ENCODE results near the gene CDC26. TPM values are rescaled to one million over a fixed set of nuclear protein-coding genes. Genes with fewer than 3 reads are reported as not detected.
A peak's percentile ranks its signal among the peaks of the same experiment; 100 is the strongest.

Gene CDC26
- total and polyA plus RNA-seq, 2 experiments from 2014 or later = 39.8 to 77.2 TPM

GRCh38 chr9:113307396-113307975 lies 32.1 kb upstream of the CDC26 start:
- H3K27me3 ChIP-seq = no peaks in the 10 kb centered on the region
- no peaks in the 10 kb centered on the region for H3K9me2 ChIP-seq (replicated peaks; ENCODE audit: insufficient read depth)
- H3K4me1 ChIP-seq (ENCODE audit: insufficient read depth) = no peaks in the 10 kb centered on the region
- no peaks in the 10 kb centered on the region for H3K79me2 ChIP-seq
- H2AFZ ChIP-seq = no peak overlapping the region
- no peaks in the 10 kb centered on the region for H4K20me1 ChIP-seq (ENCODE audit: insufficient read depth, poor library complexity, severe bottlenecking)
- no peaks in the 10 kb centered on the region for H3K9me3 ChIP-seq (ENCODE audit: low read depth)
- no peak overlapping the region for H3K4me2 ChIP-seq
- 69% methylated on average over 8 of the region's 8 CpGs for WGBS (ENCODE audit: low lambda C conversion rate, missing lambda C conversion rate)
- TF ChIP-seq EZH2 (IDR thresholded peaks at IDR 0.05; ENCODE audit: borderline replicate concordance) (no peak), EZH2phosphoT487 (IDR thresholded peaks at IDR 0.05; ENCODE audit: low read depth, severe bottlenecking, unreplicated experiment) (no peak), CTCF (IDR thresholded peaks at IDR 0.05; ENCODE audit: poor library complexity) (no peak)
- H3K36me3 ChIP-seq (replicated peaks; ENCODE audit: insufficient read depth, low read depth) = no peaks in the 10 kb centered on the region
- no peak for DNase-seq (ENCODE audit: low spot score)
- H3K4me3 ChIP-seq = no peak overlapping the region
- H3K27ac ChIP-seq = no peak overlapping the region

- H3K9me3 ChIP-seq (ENCODE audit: low read depth) = no peaks in the 10 kb centered on the region
- no peak overlapping the region for H3K27ac ChIP-seq
- no peak overlapping the region for H2AFZ ChIP-seq
- DNase-seq (ENCODE audit: low spot score) = no peak
- no peak overlapping the region for H3K4me3 ChIP-seq
- no peak overlapping the region for H3K4me2 ChIP-seq
- 92% methylated on average over 1 of the region's 1 CpG for WGBS (ENCODE audit: low lambda C conversion rate, missing lambda C conversion rate)
- no peak for TF ChIP-seq EZH2phosphoT487 (IDR thresholded peaks at IDR 0.05; ENCODE audit: low read depth, severe bottlenecking, unreplicated experiment)
- TF ChIP-seq EZH2 (IDR thresholded peaks at IDR 0.05; ENCODE audit: borderline replicate concordance) = no peak
- no peak for TF ChIP-seq CTCF (IDR thresholded peaks at IDR 0.05; ENCODE audit: poor library complexity)
- H3K36me3 ChIP-seq (replicated peaks; ENCODE audit: insufficient read depth, low read depth) = no peaks in the 10 kb centered on the region
- no peaks in the 10 kb centered on the region for H3K4me1 ChIP-seq (ENCODE audit: insufficient read depth)
- H3K27me3 ChIP-seq = no peaks in the 10 kb centered on the region
- H3K9me2 ChIP-seq (replicated peaks; ENCODE audit: insufficient read depth) = no peaks in the 10 kb centered on the region
- no peaks in the 10 kb centered on the region for H4K20me1 ChIP-seq (ENCODE audit: insufficient read depth, poor library complexity, severe bottlenecking)
- H3K79me2 ChIP-seq = no peaks in the 10 kb centered on the region
Measured at GRCh38 chr9:113306566-113306965, 31.2 kb upstream of the CDC26 start.

GRCh38 chr9:113302792-113303418 lies 27.5 kb upstream of the CDC26 start, which contains the start of gene RNF183:
Gene RNF183 (minus strand): TSS chr9:113303376. CDS start chr9:113298184, 5,192 bp downstream.
- no peaks in the 10 kb centered on the region for H3K4me1 ChIP-seq (ENCODE audit: insufficient read depth)
- no peaks in the 10 kb centered on the region for H3K27me3 ChIP-seq
- WGBS (ENCODE audit: low lambda C conversion rate, missing lambda C conversion rate) = 58% methylated on average over 25 of the region's 25 CpGs
- H3K36me3 ChIP-seq (replicated peaks; ENCODE audit: insufficient read depth, low read depth) = no peaks in the 10 kb centered on the region
- H4K20me1 ChIP-seq (ENCODE audit: insufficient read depth, poor library complexity, severe bottlenecking) = no peaks in the 10 kb centered on the region
- H3K9me3 ChIP-seq (ENCODE audit: low read depth) = no peaks in the 10 kb centered on the region
- DNase-seq (ENCODE audit: low spot score) = peak; percentile 84
- peak within 1 kb of the TSS; percentile 59 for H3K4me2 ChIP-seq
- TF ChIP-seq CTCF (IDR thresholded peaks at IDR 0.05; ENCODE audit: poor library complexity) = no peak
- TF ChIP-seq EZH2 (IDR thresholded peaks at IDR 0.05; ENCODE audit: borderline replicate concordance) = no peak
- no peak for TF ChIP-seq EZH2phosphoT487 (IDR thresholded peaks at IDR 0.05; ENCODE audit: low read depth, severe bottlenecking, unreplicated experiment)
- H3K4me3 ChIP-seq = no peak within 1 kb of the TSS
- H2AFZ ChIP-seq = no peak within 1 kb of the TSS
- H3K9me2 ChIP-seq (replicated peaks; ENCODE audit: insufficient read depth) = no peaks in the 10 kb centered on the region
- peak within 1 kb of the TSS; percentile 70 for H3K27ac ChIP-seq
- no peaks in the 10 kb centered on the region for H3K79me2 ChIP-seq

Measured in hepatocyte (in vitro differentiated cells).